Fibroblast of skin of right quadriceps (primary cell): ENCODE measurements around the gene SUGCT.

Experiments
- DNase-seq: peaks from one replicate; pipeline ENCODE4 v3.0.0-alpha.2; 2013

SUGCT gene

GRCh38 chr7:40884241-40884640 lies 749.4 kb downstream of the SUGCT start:
- peak; percentile 61 for DNase-seq

GRCh38 chr7:40885503-40885902 lies 750.7 kb downstream of the SUGCT start:
- DNase-seq: peak; percentile 58

DNA sequence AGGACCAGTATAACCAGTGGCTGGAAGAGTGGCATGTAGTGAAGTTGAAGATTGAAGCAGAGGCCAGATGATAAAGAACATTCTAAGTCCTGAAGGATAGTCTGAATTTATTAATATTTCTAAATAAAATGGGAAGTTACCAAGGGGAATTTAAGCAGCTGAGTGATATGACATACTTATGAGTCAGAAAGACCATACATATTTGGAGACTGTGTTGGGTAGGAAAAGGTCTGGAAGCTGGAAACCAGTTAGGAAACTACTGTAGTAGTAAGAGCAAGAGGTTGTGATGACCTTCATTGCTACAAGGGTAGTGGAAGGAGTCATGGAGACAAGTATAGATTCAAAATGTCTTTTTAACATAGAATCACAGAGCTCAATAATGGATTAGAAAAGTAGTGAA lies 752.3 kb downstream of the SUGCT start:
- peak; percentile 57 for DNase-seq

DNA sequence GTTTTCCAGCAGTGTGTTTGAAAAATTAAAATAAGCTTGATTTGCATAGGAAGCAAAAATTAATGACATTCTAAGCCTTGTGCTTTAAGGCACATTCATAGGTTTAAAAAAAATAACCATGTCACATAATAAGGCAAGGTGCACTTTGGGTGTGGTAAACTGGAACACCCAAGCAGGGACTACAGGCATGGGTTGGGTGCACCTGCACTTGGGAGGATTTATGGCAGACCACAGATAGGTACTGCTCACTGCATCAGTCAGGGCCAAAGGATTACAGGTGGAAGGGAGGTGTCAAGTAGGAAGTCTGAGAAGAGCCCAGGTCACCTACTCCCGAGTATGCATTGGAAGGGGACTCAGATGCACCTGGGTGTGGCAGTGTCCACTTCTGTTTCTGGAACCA lies 753.7 kb downstream of the SUGCT start:
- DNase-seq: no peak

DNA sequence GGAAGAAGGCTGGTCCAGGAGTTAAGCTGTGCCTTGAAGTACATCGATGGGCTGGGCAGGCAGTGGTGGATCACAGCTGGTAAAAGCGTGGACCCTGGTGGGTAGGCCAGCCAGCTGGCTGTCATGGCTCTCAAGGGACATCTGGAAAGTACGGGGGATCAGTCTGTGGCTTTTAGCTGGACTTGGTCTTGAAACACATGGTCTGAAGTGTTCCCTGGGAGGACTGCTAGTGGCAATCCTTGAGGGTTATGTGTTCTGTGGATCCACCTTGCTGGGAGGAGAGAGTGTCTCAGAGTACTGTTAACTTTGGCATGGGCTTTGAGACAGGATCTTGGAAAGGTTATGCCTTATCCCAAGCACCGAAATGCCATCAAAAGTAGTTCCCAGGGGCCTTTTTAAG lies 754.3 kb downstream of the SUGCT start:
- DNase-seq: no peak

DNA sequence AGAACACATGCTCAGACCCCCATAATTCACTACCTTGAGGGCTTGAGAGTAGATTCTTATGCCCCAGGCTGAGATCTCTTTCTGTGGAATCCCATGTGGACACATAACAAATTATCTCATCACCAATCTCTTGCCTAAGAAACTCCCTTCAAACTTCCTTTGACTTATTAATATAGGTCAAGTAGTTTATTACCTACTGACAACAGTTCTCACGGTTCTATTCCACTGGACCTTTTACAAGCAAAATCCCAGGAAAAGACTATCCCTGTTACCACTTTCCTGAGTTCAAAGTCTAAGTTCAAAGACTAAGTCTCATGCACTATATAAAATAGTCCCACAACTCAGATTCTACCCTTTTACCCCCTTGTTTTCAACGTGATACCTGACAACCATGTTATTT lies 754.7 kb downstream of the SUGCT start:
- no peak for DNase-seq

DNA sequence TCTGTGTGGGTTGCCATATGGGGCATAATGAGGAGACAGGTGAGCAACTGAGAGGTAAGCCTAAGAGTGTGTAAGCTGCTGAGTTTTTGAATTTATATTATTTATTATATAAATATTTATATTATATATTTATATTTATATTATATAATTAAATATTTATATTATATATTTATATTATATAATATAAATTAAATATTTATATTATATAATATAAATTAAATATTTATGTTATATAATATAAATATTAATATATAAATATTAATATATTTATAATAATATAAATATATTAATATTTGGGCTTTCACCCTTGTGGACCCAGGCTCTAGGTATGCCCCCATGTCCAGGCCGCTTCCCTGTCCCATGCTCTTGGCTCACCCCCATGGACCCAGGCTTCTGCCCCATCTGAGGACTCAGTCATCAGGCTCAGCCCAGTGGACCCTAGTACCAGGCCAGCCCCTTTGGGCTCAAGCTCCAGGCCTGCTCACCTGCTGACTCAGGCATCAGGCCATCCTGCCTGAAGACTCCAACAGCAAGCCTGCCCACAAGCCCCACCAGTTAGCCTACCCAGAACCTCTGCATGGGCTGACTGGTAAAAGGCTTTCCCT lies 755.4 kb downstream of the SUGCT start:
- no peak for DNase-seq

- DNase-seq: no peak
These were observed 756.4 kb downstream of the SUGCT start for GRCh38 chr7:40891232-40891631.

GRCh38 chr7:40899151-40899550 lies 764.3 kb downstream of the SUGCT start:
- DNase-seq: peak; percentile 11

DNA sequence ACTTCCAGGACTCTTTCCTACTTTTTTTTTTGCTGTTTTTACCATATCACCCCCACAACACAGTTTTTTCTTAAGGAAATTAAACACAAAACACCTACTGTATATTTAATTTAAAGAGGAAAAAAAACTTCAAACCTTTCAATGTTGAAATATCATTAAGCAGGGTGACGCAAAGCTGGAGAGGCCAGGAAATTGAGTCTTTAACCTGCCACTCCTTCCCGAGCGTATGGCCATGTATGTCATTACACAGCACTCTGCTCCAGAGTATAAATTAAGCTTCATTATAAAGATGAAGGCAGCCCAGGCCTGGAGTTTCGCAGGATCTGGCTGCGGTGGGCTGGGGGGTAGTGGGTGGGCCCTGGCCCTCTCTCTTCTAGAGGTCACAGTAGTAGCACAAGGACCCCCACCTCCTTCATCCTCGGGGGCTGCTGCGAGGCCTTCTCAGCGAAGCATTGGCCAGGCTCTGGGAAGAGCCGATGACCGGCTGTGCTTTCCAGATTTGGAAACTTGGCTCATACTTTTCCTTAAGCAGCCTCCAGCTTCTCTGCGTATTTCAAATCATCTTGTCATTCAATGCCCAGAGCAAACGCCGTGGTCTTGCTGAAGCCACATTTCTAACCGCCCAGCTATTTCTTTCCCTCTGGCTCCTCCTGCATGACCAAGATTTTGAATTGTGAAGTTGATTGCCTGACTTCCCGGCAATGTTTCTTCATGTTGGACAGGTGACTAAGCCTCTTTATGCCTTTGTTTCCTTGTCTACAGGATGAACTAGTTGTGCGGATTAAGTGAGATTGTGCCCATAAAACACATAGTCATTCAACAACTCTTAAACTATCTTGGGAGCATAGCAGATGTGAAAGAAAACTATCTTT lies 765.1 kb downstream of the SUGCT start:
- peak; percentile 8 for DNase-seq

- no peak for DNase-seq
These were observed 769.1 kb downstream of the SUGCT start for GRCh38 chr7:40903872-40904271.

- DNase-seq: no peak
These were observed 772.5 kb downstream of the SUGCT start for GRCh38 chr7:40907286-40907685.

GRCh38 chr7:40909346-40909980 lies 774.7 kb downstream of the SUGCT start:
- DNase-seq: no peak
